SK-N-SH treated with all-trans-retinoic acid at 6 μM for 48 hours (cell line): Measurements from ENCODE around the gene CNOT10.
"Not testable (repeated sequence)": the region's sequence is repeated elsewhere in the genome, so short reads cannot be mapped to it uniquely, and the experiment has no call there.

ENCODE experiments used
- ATAC-seq: fragments of 200-7000 bp; cut with Tn5 transposase; 3 replicates; pipeline ENCODE4 v1.9.1; 2020; ENCODE audit warnings: mild to moderate bottlenecking, moderate library complexity
- ARNTL ChIP-seq: fragments of 450-650 bp; formaldehyde crosslinking; IDR thresholded peaks from 2 replicates; pipeline ENCODE4 v1.5.0; 2020; ENCODE audit warnings: low read depth, mild to moderate bottlenecking, moderate library complexity, borderline replicate concordance
- CREB5 ChIP-seq: fragments of 250-450 bp; sonication (Bioruptor Pico); IDR thresholded peaks from 2 replicates; pipeline ENCODE4 v1.5.1; 2020; ENCODE audit warnings: low read depth, mild to moderate bottlenecking, moderate library complexity
- CSDC2 ChIP-seq: fragments of 250-450 bp; sonication (Bioruptor Pico); IDR thresholded peaks from 2 replicates; pipeline ENCODE4 v1.5.0; 2020; ENCODE audit warnings: mild to moderate bottlenecking, moderate library complexity
- CSRNP3 ChIP-seq: fragments of 250-450 bp; sonication (Bioruptor Pico); IDR thresholded peaks from 2 replicates; pipeline ENCODE4 v1.5.1; 2021; ENCODE audit warnings: mild to moderate bottlenecking, moderate library complexity
- ESRRG ChIP-seq: fragments of 250-450 bp; sonication (Bioruptor Pico); IDR thresholded peaks from 2 replicates; pipeline ENCODE4 v1.6.1; 2021; ENCODE audit warnings: mild to moderate bottlenecking
- GLIS3 ChIP-seq: fragments of 250-450 bp; sonication (Bioruptor Pico); IDR thresholded peaks from 2 replicates; pipeline ENCODE4 v1.5.0; 2020; ENCODE audit warnings: mild to moderate bottlenecking, moderate library complexity
- ISL1 ChIP-seq: fragments of 250-450 bp; sonication (Bioruptor Pico); IDR thresholded peaks from 2 replicates; pipeline ENCODE4 v2.1.2; 2022; ENCODE audit warnings: mild to moderate bottlenecking, moderate library complexity
- OSR1 ChIP-seq: fragments of 250-450 bp; sonication (Bioruptor Pico); IDR thresholded peaks from 2 replicates; pipeline ENCODE4 v1.8.0; 2022; ENCODE audit warnings: moderate library complexity, mild to moderate bottlenecking, inconsistent platforms
- POU6F1 ChIP-seq: fragments of 250-450 bp; sonication (Bioruptor Pico); IDR thresholded peaks from 2 replicates; pipeline ENCODE4 v1.8.0; 2021; ENCODE audit warnings: low read depth, mild to moderate bottlenecking, moderate library complexity, borderline replicate concordance
- PPARA ChIP-seq: fragments of 250-450 bp; sonication (Bioruptor Pico); IDR thresholded peaks from 2 replicates; pipeline ENCODE4 v1.5.0; 2020; ENCODE audit warnings: mild to moderate bottlenecking, borderline replicate concordance
- RARB ChIP-seq: fragments of 250-450 bp; sonication (Bioruptor Pico); IDR thresholded peaks from 2 replicates; pipeline ENCODE4 v1.8.0; 2021; ENCODE audit warnings: mild to moderate bottlenecking, moderate library complexity
- TCF4 ChIP-seq: fragments of 250-450 bp; sonication (Bioruptor Pico); IDR thresholded peaks from 2 replicates; pipeline ENCODE4 v1.8.0; 2021; ENCODE audit warnings: mild to moderate bottlenecking, moderate library complexity, borderline replicate concordance
- TOX ChIP-seq: fragments of 250-450 bp; sonication (Bioruptor Pico); IDR thresholded peaks from 2 replicates; pipeline ENCODE4 v1.8.0; 2021; ENCODE audit warnings: mild to moderate bottlenecking, moderate library complexity, borderline replicate concordance
- TSHZ2 ChIP-seq: fragments of 250-450 bp; sonication (Bioruptor Pico); IDR thresholded peaks from 2 replicates; pipeline ENCODE4 v1.5.0; 2020; ENCODE audit warnings: mild to moderate bottlenecking, moderate library complexity
- ZC3H10 ChIP-seq: fragments of 250-450 bp; sonication (Bioruptor Pico); IDR thresholded peaks from 2 replicates; pipeline ENCODE4 v1.5.1; 2021; ENCODE audit warnings: mild to moderate bottlenecking, moderate library complexity
- ZFP3 ChIP-seq: fragments of 250-450 bp; sonication (Bioruptor Pico); IDR thresholded peaks from 2 replicates; pipeline ENCODE4 v1.5.0; 2020; ENCODE audit warnings: mild to moderate bottlenecking, moderate library complexity
- ZFP30 ChIP-seq: fragments of 450-650 bp; formaldehyde crosslinking; IDR thresholded peaks from 2 replicates; pipeline ENCODE4 v1.5.0; 2022; ENCODE audit warnings: mild to moderate bottlenecking, moderate library complexity
- ZNF565 ChIP-seq: fragments of 450-650 bp; formaldehyde crosslinking; conservative IDR thresholded peaks from 2 replicates; pipeline ENCODE4 v1.5.0; 2020; ENCODE audit warnings: low read depth, mild to moderate bottlenecking, moderate library complexity
- ZNF70 ChIP-seq: fragments of 450-650 bp; formaldehyde crosslinking; IDR thresholded peaks from 2 replicates; pipeline ENCODE4 v1.5.0; 2020; ENCODE audit warnings: mild to moderate bottlenecking, moderate library complexity

CNOT10 gene

GRCh38 chr3:32646761-32647160 lies 38.2 kb upstream of the CNOT10 start:
- TF ChIP-seq TCF4 (CRISPR knock-in tag) (peak; percentile 39; the same call in 1 of the 2 replicates), ISL1 (CRISPR knock-in tag) (no peak)
- ATAC-seq: no peak

- ATAC-seq: not testable (repeated sequence)
Measured at GRCh38 chr3:32652337-32653100, 32.5 kb upstream of the CNOT10 start.

GRCh38 chr3:32655167-32655566 lies 29.8 kb upstream of the CNOT10 start:
- no peak for ATAC-seq
- TF ChIP-seq TSHZ2 (CRISPR knock-in tag) (no peak), ARNTL (CRISPR knock-in tag) (no peak), CSDC2 (CRISPR knock-in tag) (no peak), POU6F1 (CRISPR knock-in tag) (no peak), TCF4 (CRISPR knock-in tag) (no peak), ZC3H10 (CRISPR knock-in tag) (no peak), ZFP30 (no peak), RARB (CRISPR knock-in tag) (no peak), OSR1 (CRISPR knock-in tag) (no peak), TOX (CRISPR knock-in tag) (no peak), GLIS3 (CRISPR knock-in tag) (no peak), ISL1 (CRISPR knock-in tag) (no peak), ZNF565 (CRISPR knock-in tag) (no peak)

- TF ChIP-seq GLIS3 (CRISPR knock-in tag) (no peak), PPARA (CRISPR knock-in tag) (no peak), ESRRG (no peak), ISL1 (CRISPR knock-in tag) (no peak), ZNF565 (CRISPR knock-in tag) (no peak), ZNF70 (CRISPR knock-in tag) (no peak), CSDC2 (CRISPR knock-in tag) (no peak), RARB (CRISPR knock-in tag) (no peak), TCF4 (CRISPR knock-in tag) (no peak), ZFP30 (no peak)
- ATAC-seq: no peak
Measured at GRCh38 chr3:32660634-32661033, 24.4 kb upstream of the CNOT10 start.

GRCh38 chr3:32662647-32663046 lies 22.3 kb upstream of the CNOT10 start:
- TF ChIP-seq CSRNP3 (CRISPR knock-in tag) (no peak), ISL1 (CRISPR knock-in tag) (no peak), TCF4 (CRISPR knock-in tag) (no peak), ZFP3 (no peak), CSDC2 (CRISPR knock-in tag) (no peak), ARNTL (CRISPR knock-in tag) (no peak), ZFP30 (no peak), POU6F1 (CRISPR knock-in tag) (no peak), ESRRG (no peak), ZNF70 (CRISPR knock-in tag) (no peak), CREB5 (CRISPR knock-in tag) (no peak)

GRCh38 chr3:32664630-32665075 lies 20.3 kb upstream of the CNOT10 start:
- ATAC-seq: peak; percentile 94

More at GRCh38 chr3:32662647-32663046, 22.3 kb upstream of the CNOT10 start:
- no peak for ATAC-seq
